IMR-90 (cell line): ENCODE results near the gene ANKLE2. TPM values are rescaled to one million over a fixed set of nuclear protein-coding genes. Genes with fewer than 3 reads are reported as not detected.

Source experiments
- ATAC-seq: fragments of 200-7000 bp; cut with Tn5 transposase; 2 replicates; pipeline ENCODE4 v1.9.1; 2020; ENCODE audit warnings: low read depth, mild to moderate bottlenecking, moderate library complexity
- BruUV-seq: library from RNA; stranded (reverse); fragments of 400-500 nt; replicated peaks from 2 replicates; lab custom pipeline; 2021; lab: Mats Ljungman, UMichigan
- CTCF ChIA-PET: fragments of 300-600 bp; formaldehyde crosslinking; extraction: SDS; loops from one replicate; lab custom pipeline; 2021; ENCODE audit warnings: antibody characterized with exemption; lab: Yijun Ruan, JAX
- POLR2A ChIA-PET: fragments of 300-600 bp; sonication (Branson Sonifier 250); formaldehyde crosslinking; loops from one replicate; lab custom pipeline; 2022; ENCODE audit warnings: antibody characterized with exemption; ENCODE audit not compliant: unreplicated experiment; lab: Charles Lee
- DNase-seq: peaks from one replicate; pipeline ENCODE4 v3.0.0; 2013
- H2AFZ ChIP-seq: replicated peaks from 2 replicates; pipeline ENCODE3; 2013; ENCODE audit warnings: low read length, mild to moderate bottlenecking; ENCODE audit not compliant: poor library complexity
- H2AK5ac ChIP-seq: 2 replicates; pipeline ENCODE4 v1.6.1; 2013; ENCODE audit warnings: low read depth, low read length, inconsistent platforms
- H2AK9ac ChIP-seq: replicated peaks from 2 replicates; pipeline ENCODE3; 2013; ENCODE audit warnings: mild to moderate bottlenecking, low read depth, low read length, moderate library complexity; ENCODE audit not compliant: poor library complexity
- H2BK120ac ChIP-seq: 2 replicates; pipeline ENCODE4 v1.6.1; 2013; ENCODE audit warnings: low read depth, low read length, inconsistent platforms
- H2BK15ac ChIP-seq: 3 replicates; pipeline ENCODE4 v1.6.1; 2013; ENCODE audit warnings: low read depth, low read length, inconsistent platforms
- H2BK20ac ChIP-seq: 2 replicates; pipeline ENCODE4 v1.6.1; 2013; ENCODE audit warnings: low read depth, mild to moderate bottlenecking, inconsistent platforms, low read length, moderate library complexity
- H2BK5ac ChIP-seq: 2 replicates; pipeline ENCODE4 v1.6.1; 2013; ENCODE audit warnings: mild to moderate bottlenecking, low read depth, low read length, inconsistent platforms; ENCODE audit not compliant: poor library complexity, severe bottlenecking
- H3K14ac ChIP-seq: replicated peaks from 2 replicates; pipeline ENCODE4 v1.6.1; 2013; ENCODE audit warnings: low read depth, low read length, inconsistent platforms
- H3K18ac ChIP-seq: 2 replicates; pipeline ENCODE4 v1.6.1; 2013; ENCODE audit warnings: low read depth, low read length, control low read depth
- H3K23ac ChIP-seq: 2 replicates; pipeline ENCODE4 v1.6.1; 2013; ENCODE audit warnings: low read depth, low read length, inconsistent platforms
- H3K27ac ChIP-seq: 2 replicates; pipeline ENCODE4 v1.5.1; 2013; ENCODE audit warnings: mild to moderate bottlenecking, control low read depth, low read length; ENCODE audit not compliant: insufficient read depth
- H3K27me3 ChIP-seq: 2 replicates; pipeline ENCODE4 v1.6.1; 2013; ENCODE audit warnings: low read length; ENCODE audit not compliant: control insufficient read depth, insufficient read depth
- H3K36me3 ChIP-seq: 2 replicates; pipeline ENCODE4 v1.6.1; 2013; ENCODE audit warnings: low read length, mixed read lengths; ENCODE audit not compliant: control insufficient read depth, insufficient read depth
- H3K4ac ChIP-seq: 2 replicates; pipeline ENCODE4 v1.6.1; 2013; ENCODE audit warnings: low read depth, low read length, inconsistent platforms
- H3K4me1 ChIP-seq: 2 replicates; pipeline ENCODE4 v1.6.1; 2013; ENCODE audit warnings: low read length, mixed read lengths; ENCODE audit not compliant: control insufficient read depth, insufficient read depth
- H3K4me2 ChIP-seq: 2 replicates; pipeline ENCODE4 v1.6.1; 2013; ENCODE audit warnings: low read depth, mild to moderate bottlenecking, control low read depth, low read length, moderate library complexity
- H3K4me3 ChIP-seq: 2 replicates; pipeline ENCODE4 v1.5.1; 2013; ENCODE audit warnings: low read depth, mild to moderate bottlenecking, control low read depth, low read length, moderate library complexity; ENCODE audit not compliant: insufficient read depth
- H3K56ac ChIP-seq: 2 replicates; pipeline ENCODE4 v1.6.1; 2013; ENCODE audit warnings: low read length, inconsistent platforms; ENCODE audit not compliant: insufficient read depth; ENCODE audit errors: extremely low read depth
- H3K79me1 ChIP-seq, 2 experiments: 2 replicates each; pipeline ENCODE4 v1.6.1; 2013; ENCODE audit warnings: low read length in 2 of 2, inconsistent platforms in 1 of 2, low read depth in 1 of 2
- H3K9ac ChIP-seq: 2 replicates; pipeline ENCODE4 v1.6.1; 2013; ENCODE audit warnings: low read depth, low read length, control low read depth
- H3K9me1 ChIP-seq: 2 replicates; pipeline ENCODE4 v1.6.1; 2013; ENCODE audit warnings: low read length, inconsistent platforms; ENCODE audit not compliant: insufficient read depth
- H3K9me3 ChIP-seq: 2 replicates; pipeline ENCODE4 v1.6.1; 2013; ENCODE audit warnings: low read length; ENCODE audit not compliant: control insufficient read depth, insufficient read depth
- H4K20me1 ChIP-seq: 2 replicates; pipeline ENCODE4 v1.6.1; 2013; ENCODE audit warnings: low read length, inconsistent platforms; ENCODE audit not compliant: insufficient read depth
- H4K5ac ChIP-seq: 2 replicates; pipeline ENCODE4 v1.6.1; 2013; ENCODE audit warnings: mild to moderate bottlenecking, low read depth, low read length, control low read depth
- H4K8ac ChIP-seq, 2 experiments: 2 replicates each; pipeline ENCODE4 v1.6.1; 2013; ENCODE audit warnings: low read depth in 2 of 2, low read length in 2 of 2, control low read depth in 1 of 2, inconsistent platforms in 1 of 2
- H4K91ac ChIP-seq: 2 replicates; pipeline ENCODE4 v1.6.1; 2013; ENCODE audit warnings: low read depth, low read length, inconsistent platforms; ENCODE audit not compliant: insufficient read depth
- BHLHE40 ChIP-seq: fragments of 150-350 bp; IDR thresholded peaks from 2 replicates; pipeline ENCODE4 v1.6.1; 2016; ENCODE audit warnings: mild to moderate bottlenecking, low read depth, low read length
- CEBPB ChIP-seq: IDR thresholded peaks from 2 replicates; pipeline ENCODE4 v1.6.1; 2012; ENCODE audit warnings: low read depth, low read length, improper control_type of control experiment
- CHD1 ChIP-seq: IDR thresholded peaks from 2 replicates; pipeline ENCODE4 v1.6.1; 2012; ENCODE audit warnings: low read depth, low read length, improper control_type of control experiment
- FOS ChIP-seq: fragments of 150-350 bp; IDR thresholded peaks from 2 replicates; pipeline ENCODE4 v1.6.1; 2016; ENCODE audit warnings: low read depth, low read length
- MAFK ChIP-seq: IDR thresholded peaks from 2 replicates; pipeline ENCODE4 v1.6.1; 2012; ENCODE audit warnings: low read depth, low read length, improper control_type of control experiment
- MAZ ChIP-seq: IDR thresholded peaks from 2 replicates; pipeline ENCODE4 v1.6.1; 2012; ENCODE audit warnings: low read depth, mild to moderate bottlenecking, low read length, improper control_type of control experiment, moderate library complexity, borderline replicate concordance
- MXI1 ChIP-seq: IDR thresholded peaks from 2 replicates; pipeline ENCODE4 v1.6.1; 2012; ENCODE audit warnings: low read depth, mild to moderate bottlenecking, low read length, moderate library complexity, borderline replicate concordance
- NFE2L2 ChIP-seq: fragments of 150-350 bp; IDR thresholded peaks from 2 replicates; pipeline ENCODE4 v1.6.1; 2016; ENCODE audit warnings: low read depth, mild to moderate bottlenecking, low read length
- POLR2A ChIP-seq: IDR thresholded peaks from 2 replicates; pipeline ENCODE4 v1.6.1; 2012; ENCODE audit warnings: mild to moderate bottlenecking, low read depth, low read length
- RAD21 ChIP-seq: IDR thresholded peaks from 2 replicates; pipeline ENCODE4 v1.6.1; 2012; ENCODE audit warnings: low read length, improper control_type of control experiment
- RCOR1 ChIP-seq: IDR thresholded peaks from 2 replicates; pipeline ENCODE4 v1.6.1; 2012; ENCODE audit warnings: mild to moderate bottlenecking, low read length, improper control_type of control experiment; ENCODE audit not compliant: insufficient replicate concordance
- RFX5 ChIP-seq: IDR thresholded peaks from 2 replicates; pipeline ENCODE4 v1.8.0; 2012; ENCODE audit warnings: low read depth, mild to moderate bottlenecking, low read length, moderate library complexity
- SMC3 ChIP-seq: fragments of 150-350 bp; IDR thresholded peaks from 2 replicates; pipeline ENCODE4 v1.6.1; 2016; ENCODE audit warnings: low read depth, mild to moderate bottlenecking, antibody characterized with exemption, low read length, moderate library complexity
- WGBS, 2 experiments: methylation state at CpG; one replicate each; pipeline versions ENCODE4 v1.1.5 to v1.1.7; 2013; ENCODE audit warnings: missing lambda C conversion rate in 2 of 2; ENCODE audit not compliant: insufficient read length in 1 of 2; ENCODE audit errors: extremely low coverage in 2 of 2; 5-methylcytosine and 5-hydroxymethylcytosine counted together
- dilution Hi-C: fragments of 300-500 bp; cut with HindIII; formaldehyde crosslinking; loops from one replicate; pipeline ENCODE4 v1.14.3; 2018; ENCODE audit warnings: low sequenced_read_pairs; ENCODE audit not compliant: unreplicated experiment
- in situ Hi-C: fragments of 300-500 bp; cut with MboI; formaldehyde crosslinking; loops from 3 replicates; pipeline ENCODE4 v1.14.3; 2019; ENCODE audit warnings: low sequenced_read_pairs, inconsistent platforms, mixed read lengths
- intact Hi-C: fragments of 100-400 bp; cut with micrococcal nuclease; formaldehyde crosslinking; loops from 2 replicates; pipeline ENCODE4 v1.10.0; 2022
- polyA plus RNA-seq, 3 experiments: library from polyadenylated mRNA; depleted of rRNA; stranded (reverse); fragments of >200 nt; gene quantifications; 2 replicates each; pipeline ENCODE4 v1.2.3, GENCODE V29; 2012; ENCODE audit warnings: low replicate concordance in 1 of 3
- total RNA-seq: library from RNA; depleted of rRNA; stranded (reverse); fragments of >200 nt; gene quantifications from 2 replicates; pipeline ENCODE4 v1.2.3, GENCODE V29; 2012
- TF ChIP-seq, protein P1 (sequence below): fragments of 150-350 bp; IDR thresholded peaks from 2 replicates; pipeline ENCODE4 v1.6.1; 2016; ENCODE audit warnings: low read depth, mild to moderate bottlenecking, low read length, moderate library complexity, borderline replicate concordance
- TF ChIP-seq, protein P2 (sequence below): conservative IDR thresholded peaks from 2 replicates; pipeline ENCODE4 v1.5.1; 2012; ENCODE audit warnings: mild to moderate bottlenecking, low read depth, low read length, improper control_type of control experiment
- TF ChIP-seq, protein P3 (sequence below): fragments of 150-350 bp; IDR thresholded peaks from 2 replicates; pipeline ENCODE4 v1.6.1; 2017; ENCODE audit warnings: mild to moderate bottlenecking, antibody characterized with exemption, low read length, low read depth

Gene ANKLE2
- total and polyA plus RNA-seq, 2 of the 4 experiments (the other 2 are of a cell fraction): 63.4 to 82.4 TPM

DNA sequence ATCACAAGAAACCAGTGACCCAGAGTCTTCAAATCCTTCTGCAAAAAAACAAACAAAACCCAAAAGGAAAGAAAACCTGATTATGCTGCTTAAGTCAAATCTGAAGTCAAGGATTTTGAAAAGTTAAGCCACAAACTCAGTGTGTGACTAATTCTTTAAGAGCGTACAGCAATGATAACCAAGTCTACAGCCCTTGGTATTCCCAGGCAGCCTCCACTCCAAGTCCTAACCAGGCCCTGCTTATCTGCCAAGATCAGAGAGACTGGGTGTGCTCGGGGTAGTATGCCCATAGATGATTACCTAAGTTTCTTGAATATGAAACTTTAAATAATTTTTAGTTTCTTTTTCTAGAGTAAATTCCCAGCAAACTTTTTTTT is 37.9 kb downstream of the ANKLE2 start:
- Histone ChIP-seq H2AK9ac (no peak overlapping the region), H4K5ac (no peak overlapping the region), H2BK5ac (no peak overlapping the region), H2AK5ac (no peak overlapping the region), H3K27me3 (no peaks in the 10 kb centered on the region), H2BK20ac (no peak overlapping the region), H3K36me3 (peaks cover 69% of the 10 kb centered on the region), H3K18ac (no peak overlapping the region), H3K14ac (no peak overlapping the region), H3K9me3 (no peaks in the 10 kb centered on the region), H3K9me1 (no peaks in the 10 kb centered on the region), H3K9ac (no peak overlapping the region), H2BK120ac (no peak overlapping the region), H3K4me2 (no peak overlapping the region), H2BK15ac (no peak overlapping the region), H3K4me1 (no peaks in the 10 kb centered on the region), H2AFZ (no peak overlapping the region), H4K20me1 (peaks cover 34% of the 10 kb centered on the region), H3K4ac (no peak overlapping the region), H3K27ac (no peak overlapping the region), H4K91ac (no peak overlapping the region), H3K23ac (no peak overlapping the region), H4K8ac (no peak overlapping the region), H3K4me3 (no peak overlapping the region), H3K79me1 (peaks cover 29 to 53% of the 10 kb centered on the region in 2 experiments), H3K56ac (no peak overlapping the region)
- POLR2A ChIA-PET: no interaction called here
- CTCF ChIA-PET: interaction anchor here (0.5 kb wide), 1 partner anchor 10 kb away, joined by 5 read pairs; no protein-coding TSS in a partner anchor
- WGBS, 2 experiments: no CpG with 5 or more reads among the region's 2 CpGs
- TF ChIP-seq, protein P1, sequence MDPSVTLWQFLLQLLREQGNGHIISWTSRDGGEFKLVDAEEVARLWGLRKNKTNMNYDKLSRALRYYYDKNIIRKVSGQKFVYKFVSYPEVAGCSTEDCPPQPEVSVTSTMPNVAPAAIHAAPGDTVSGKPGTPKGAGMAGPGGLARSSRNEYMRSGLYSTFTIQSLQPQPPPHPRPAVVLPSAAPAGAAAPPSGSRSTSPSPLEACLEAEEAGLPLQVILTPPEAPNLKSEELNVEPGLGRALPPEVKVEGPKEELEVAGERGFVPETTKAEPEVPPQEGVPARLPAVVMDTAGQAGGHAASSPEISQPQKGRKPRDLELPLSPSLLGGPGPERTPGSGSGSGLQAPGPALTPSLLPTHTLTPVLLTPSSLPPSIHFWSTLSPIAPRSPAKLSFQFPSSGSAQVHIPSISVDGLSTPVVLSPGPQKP: no peak
- no peak for TF ChIP-seq SMC3
- TF ChIP-seq BHLHE40: no peak
- no peak for TF ChIP-seq POLR2A
- TF ChIP-seq RAD21: no peak
- no peak for TF ChIP-seq CEBPB
- TF ChIP-seq RFX5: no peak
- no peak for TF ChIP-seq MXI1
- TF ChIP-seq, protein P2, sequence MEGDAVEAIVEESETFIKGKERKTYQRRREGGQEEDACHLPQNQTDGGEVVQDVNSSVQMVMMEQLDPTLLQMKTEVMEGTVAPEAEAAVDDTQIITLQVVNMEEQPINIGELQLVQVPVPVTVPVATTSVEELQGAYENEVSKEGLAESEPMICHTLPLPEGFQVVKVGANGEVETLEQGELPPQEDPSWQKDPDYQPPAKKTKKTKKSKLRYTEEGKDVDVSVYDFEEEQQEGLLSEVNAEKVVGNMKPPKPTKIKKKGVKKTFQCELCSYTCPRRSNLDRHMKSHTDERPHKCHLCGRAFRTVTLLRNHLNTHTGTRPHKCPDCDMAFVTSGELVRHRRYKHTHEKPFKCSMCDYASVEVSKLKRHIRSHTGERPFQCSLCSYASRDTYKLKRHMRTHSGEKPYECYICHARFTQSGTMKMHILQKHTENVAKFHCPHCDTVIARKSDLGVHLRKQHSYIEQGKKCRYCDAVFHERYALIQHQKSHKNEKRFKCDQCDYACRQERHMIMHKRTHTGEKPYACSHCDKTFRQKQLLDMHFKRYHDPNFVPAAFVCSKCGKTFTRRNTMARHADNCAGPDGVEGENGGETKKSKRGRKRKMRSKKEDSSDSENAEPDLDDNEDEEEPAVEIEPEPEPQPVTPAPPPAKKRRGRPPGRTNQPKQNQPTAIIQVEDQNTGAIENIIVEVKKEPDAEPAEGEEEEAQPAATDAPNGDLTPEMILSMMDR: no peak
- TF ChIP-seq MAFK: no peak
- no peak for TF ChIP-seq RCOR1
- TF ChIP-seq NFE2L2: no peak
- TF ChIP-seq FOS: no peak
- TF ChIP-seq CHD1: no peak
- TF ChIP-seq, protein P3, sequence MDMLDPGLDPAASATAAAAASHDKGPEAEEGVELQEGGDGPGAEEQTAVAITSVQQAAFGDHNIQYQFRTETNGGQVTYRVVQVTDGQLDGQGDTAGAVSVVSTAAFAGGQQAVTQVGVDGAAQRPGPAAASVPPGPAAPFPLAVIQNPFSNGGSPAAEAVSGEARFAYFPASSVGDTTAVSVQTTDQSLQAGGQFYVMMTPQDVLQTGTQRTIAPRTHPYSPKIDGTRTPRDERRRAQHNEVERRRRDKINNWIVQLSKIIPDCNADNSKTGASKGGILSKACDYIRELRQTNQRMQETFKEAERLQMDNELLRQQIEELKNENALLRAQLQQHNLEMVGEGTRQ: no peak
- TF ChIP-seq MAZ: no peak
- intact Hi-C loops (no loop called here), in situ Hi-C loops (no loop called here), dilution Hi-C loops (no loop called here)
- peak; percentile 44 for DNase-seq
- peak; percentile 44; the same call in 1 of the 2 replicates for ATAC-seq
- no TSS peak for BruUV-seq
